IPS-NIHi7 (cell line): ENCODE measurements around the gene SIGLEC15.
"Not testable (repeated sequence)": the region's sequence is repeated elsewhere in the genome, so short reads cannot be mapped to it uniquely, and the experiment has no call there.

Experiments
- DNase-seq: peaks from one replicate; pipeline ENCODE4 v3.0.0; 2012; ENCODE audit warnings: mixed read lengths; ENCODE audit errors: extremely low spot score

SIGLEC15 gene

DNA sequence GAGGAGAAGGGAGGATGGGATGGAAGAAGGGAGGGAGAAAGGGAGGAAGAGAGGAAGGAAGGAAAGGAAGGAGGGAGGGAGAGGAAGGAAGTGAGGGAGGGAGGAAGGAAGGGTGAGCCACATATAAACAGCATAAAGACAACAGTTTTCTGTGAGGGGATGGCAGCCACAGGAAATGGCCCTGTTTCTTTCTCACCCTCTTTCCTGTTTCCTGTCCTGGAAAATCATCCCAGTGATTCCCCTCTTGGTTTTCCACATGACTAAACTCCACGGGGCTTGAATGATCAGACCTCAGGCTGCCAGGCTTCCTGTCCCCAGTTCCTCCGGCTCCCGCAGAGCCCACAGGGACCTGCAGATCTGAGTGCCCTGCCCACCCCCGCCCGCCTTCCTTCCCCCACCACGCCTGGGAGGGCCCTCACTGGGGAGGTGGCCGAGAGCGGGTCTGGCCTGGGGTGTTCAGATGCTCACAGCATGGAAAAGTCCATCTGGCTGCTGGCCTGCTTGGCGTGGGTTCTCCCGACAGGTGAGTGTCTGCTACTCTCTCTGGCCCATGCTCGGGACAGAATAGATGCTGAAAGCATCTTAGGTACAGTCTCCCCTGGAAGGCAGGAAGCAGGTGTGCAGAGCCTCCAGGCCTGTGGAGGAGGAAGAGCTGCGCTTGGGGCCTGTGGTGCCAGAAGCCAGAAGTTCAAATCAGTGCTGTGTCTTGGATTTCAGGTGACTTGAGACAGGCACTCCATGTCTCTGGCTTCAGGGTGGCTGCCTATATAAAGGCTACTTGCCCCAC is at the start of gene SIGLEC15:
SIGLEC15 (plus strand) TSS at position 418 of the 787 bp plus-strand sequence; CDS start at position 472, 54 bp downstream.
- DNase-seq: no peak

GRCh38 chr18:45775743-45776142 is 49.7 kb upstream of the SIGLEC15 start:
- peak; percentile 46 for DNase-seq

GRCh38 chr18:45777393-45777792 is 48.1 kb upstream of the SIGLEC15 start:
- no peak for DNase-seq

DNA sequence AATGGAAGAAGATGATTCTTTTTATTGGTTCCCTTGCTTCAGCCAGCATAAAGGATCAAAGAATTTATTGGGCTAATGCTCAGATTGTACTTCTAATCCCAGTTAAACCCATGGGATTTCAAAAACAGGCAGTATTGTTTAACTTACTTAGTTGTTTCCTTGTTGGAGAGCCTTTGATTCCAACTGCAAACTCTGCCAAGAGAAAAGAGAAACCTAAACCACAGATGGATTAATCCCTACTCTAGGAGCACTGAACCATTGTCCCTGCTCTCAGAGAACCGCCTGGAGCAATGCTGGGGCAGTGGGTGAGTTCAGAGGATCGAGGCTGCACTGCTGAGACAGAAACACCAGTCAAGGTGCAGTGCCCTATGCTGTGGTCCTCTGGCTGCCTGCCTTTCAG is 44.9 kb upstream of the SIGLEC15 start:
- no peak for DNase-seq

- DNase-seq: no peak
Observed at GRCh38 chr18:45782662-45783061, 42.8 kb upstream of the SIGLEC15 start.

GRCh38 chr18:45783097-45784075 is 42.1 kb upstream of the SIGLEC15 start:
- peak; percentile 46 for DNase-seq

- DNase-seq: no peak
Observed at GRCh38 chr18:45785134-45785533, 40.3 kb upstream of the SIGLEC15 start.

DNA sequence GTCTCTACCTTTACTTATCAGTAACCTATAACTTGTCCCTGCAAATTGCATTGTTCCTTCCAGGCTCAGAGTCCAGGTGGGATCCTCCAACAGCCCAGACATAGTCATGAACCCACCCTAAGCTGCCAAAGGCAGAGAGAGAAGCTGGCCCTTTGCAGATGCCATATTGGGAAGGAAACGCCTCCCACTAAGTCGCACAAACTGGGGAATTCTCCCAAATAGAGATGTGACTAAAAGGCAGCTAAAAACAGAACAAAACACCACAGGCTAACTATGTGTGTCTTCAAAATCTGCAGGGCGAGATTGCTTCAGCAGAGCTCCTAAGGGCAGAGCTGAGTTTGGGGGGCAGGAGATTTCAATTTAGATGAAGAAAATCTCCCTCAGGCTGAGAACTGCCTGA is 38.5 kb upstream of the SIGLEC15 start:
- DNase-seq: no peak

DNA sequence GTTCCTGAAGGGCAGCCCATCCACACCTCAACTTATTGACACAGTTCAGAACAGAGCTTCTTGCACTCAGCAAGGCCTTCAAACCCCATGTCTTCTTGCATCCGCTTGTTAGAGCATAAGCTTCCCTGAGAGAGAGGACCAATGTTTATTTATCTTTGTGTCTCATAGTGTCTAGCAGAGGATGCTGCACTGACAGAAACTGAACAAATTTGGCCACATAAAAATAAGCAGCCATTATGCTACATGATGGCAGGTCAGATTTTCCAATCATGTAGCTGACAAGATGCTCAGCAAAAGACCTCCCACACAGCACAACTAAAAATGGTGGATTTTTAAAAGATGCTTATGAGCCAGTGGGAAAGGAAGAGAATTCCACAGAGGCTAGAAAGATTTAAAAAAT is 38.1 kb upstream of the SIGLEC15 start:
- no peak for DNase-seq

GRCh38 chr18:45788861-45789260 is 36.6 kb upstream of the SIGLEC15 start:
- DNase-seq: no peak

DNA sequence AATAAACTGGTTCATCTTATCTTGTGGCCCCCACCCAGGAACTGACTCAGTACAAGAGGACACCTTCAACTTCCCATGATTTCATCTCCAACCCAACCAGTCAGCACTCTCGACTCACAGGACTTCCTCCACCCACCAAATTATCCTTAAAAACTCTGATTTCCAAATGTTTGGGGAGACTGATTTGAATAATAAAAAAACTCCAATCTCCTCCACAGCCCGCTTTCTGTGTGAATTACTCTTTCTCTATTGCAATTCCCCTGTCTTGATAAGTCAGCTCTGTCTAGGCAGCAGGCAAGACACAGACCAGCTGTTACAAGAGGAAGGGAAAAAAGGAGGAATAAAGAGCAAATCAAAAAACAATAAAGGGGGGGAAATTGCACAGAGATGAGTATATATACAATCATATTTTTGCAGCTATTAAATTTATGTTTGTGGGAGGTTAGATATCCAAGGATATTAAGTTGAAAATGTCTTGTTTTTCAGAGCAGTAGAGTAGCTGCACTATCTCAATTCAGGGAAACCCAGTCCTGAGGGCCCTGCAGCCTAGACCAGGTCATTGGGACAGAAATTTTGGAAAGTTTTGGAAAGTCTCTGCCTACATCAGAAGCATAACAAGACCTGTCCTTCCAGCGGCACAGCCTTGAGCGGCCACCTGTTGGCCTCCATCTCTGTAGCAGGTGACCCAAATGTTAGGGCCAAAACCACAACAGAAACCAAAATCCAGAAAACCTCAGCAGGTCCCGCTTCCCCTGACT is 32.8 kb upstream of the SIGLEC15 start:
- DNase-seq: no peak

DNA sequence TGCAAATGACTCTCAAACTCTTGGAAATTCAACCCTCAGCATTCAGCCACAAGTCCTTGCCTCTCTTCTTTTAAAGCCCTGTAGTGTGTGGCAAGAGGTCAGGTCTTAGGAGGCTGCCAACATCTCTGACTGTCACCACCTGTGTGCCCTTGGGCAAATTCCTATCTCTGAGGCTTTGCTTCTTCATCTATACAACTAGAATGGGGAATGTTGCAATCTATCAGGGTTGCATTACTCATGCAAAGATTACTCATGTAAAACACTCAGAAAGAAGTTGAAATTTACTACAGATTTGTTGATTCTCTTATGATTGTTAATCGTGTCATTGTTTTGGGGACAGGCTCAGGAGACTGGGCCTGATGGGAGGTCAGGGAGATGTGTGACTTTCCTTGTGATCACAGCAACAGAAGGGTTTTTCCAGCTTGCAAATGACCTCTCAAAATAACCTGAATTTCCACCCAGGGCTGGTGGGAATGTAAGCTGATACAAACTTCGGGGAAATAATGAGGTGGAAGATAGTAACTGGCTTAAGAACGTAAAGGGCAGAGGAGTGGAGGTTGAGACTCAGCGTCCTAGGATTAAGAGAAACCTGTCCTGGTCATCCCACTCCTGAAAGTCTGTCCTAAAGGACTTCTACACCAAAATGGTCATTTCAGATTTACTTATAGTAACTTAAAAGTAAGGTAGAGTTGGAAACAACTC is 32.1 kb upstream of the SIGLEC15 start:
- DNase-seq: no peak

DNA sequence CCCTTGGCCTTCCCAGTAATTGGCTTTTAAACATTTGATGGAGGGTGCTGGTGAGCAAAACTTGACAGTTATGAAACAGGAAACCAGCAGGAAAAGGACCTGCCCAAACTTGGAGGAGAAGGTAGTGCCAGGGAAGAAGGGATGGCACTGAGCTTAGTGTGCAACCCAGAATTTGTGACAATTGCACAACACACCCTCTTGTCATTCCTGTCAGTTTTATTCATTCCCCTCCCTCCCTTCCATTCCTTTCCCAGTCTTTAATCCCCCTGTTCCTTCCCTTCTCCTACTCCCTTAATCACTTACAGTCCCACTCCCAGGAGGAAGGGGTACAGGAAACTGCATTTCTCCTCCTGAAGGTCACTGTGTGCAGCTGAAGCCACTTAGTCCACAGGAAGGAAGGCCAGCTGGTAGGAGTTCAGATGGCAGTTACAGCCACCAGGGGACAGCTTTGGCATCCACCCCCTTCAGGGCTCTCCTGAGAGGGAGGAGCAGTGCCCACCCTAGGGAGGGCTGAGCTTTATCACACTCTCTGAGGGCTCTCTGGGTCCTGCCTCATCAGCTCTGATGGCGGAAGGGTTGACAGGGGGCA is 24.0 kb upstream of the SIGLEC15 start:
- no peak for DNase-seq

GRCh38 chr18:45802814-45803492 is 22.5 kb upstream of the SIGLEC15 start:
- no peak for DNase-seq

DNA sequence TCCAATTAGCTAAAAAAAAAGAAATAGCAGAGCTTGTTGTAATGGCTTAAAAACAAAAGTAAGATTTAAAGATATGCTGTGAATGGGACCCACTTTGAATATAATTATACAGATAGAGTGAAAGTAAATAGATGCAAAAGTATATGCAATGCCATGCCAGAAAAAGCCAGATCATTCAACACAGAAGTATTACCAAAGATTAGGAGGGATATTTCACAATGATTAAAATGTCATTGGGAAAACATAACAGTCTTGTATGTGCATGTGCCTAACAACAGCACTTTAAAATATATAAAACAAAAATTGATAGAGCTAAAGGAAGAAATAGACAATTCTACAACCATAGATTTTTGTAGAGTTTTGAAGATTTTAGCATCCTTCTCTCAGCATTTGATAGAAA is 19.9 kb upstream of the SIGLEC15 start:
- no peak for DNase-seq

GRCh38 chr18:45806226-45806625 is 19.2 kb upstream of the SIGLEC15 start:
- DNase-seq: no peak

- DNase-seq: not testable (repeated sequence)
Observed at GRCh38 chr18:45807144-45807543, 18.3 kb upstream of the SIGLEC15 start.

- DNase-seq: not testable (repeated sequence)
Observed at GRCh38 chr18:45814733-45815132, 10.7 kb upstream of the SIGLEC15 start.

DNA sequence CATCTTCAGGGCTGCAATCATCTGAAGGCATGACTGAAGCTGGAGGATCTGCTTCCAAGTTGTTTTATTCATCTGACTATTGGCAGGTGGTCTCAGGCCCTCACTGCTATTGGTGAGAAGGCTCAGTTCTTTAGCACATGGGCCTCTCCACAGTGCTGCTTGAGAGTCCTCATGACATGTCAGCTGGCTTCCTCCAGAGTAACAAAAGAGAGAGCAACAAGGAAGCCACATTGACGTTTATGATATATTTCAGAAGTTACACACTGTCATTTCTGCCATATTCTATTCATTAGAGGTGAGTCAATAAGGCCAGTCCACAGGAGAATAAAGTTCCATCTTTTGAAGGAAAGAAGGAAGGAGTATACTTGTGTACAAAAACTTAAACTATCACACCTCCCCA is 7.9 kb upstream of the SIGLEC15 start:
- DNase-seq: no peak

DNA sequence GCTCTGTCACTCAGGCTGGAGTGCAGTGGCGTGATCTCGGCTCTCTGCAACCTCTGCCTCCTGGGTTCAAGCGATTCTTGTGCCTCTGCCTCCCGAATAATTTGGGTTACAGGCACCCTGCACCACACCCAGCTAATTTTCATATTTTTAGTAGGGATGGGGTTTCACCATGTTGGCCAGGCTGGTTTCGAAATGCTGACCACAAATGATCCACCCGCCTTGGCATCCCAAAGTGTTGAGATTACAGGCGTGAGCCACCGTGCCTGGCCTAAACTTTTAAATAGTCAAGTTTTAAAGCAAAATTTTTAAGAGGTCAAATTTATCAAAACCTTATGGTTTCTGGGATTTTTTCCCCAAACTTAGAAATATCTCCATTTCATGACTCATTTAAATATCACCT is 6.7 kb upstream of the SIGLEC15 start:
- not testable (repeated sequence) for DNase-seq
